ENCODE results near the gene TUBB6. TPM values are rescaled to one million over a fixed set of nuclear protein-coding genes. Genes with fewer than 3 reads are reported as not detected.

Gene TUBB6
- total RNA-seq, 6 experiments from 2014 or later = 2.4 to 18.5 (median 9.0) TPM

DNA sequence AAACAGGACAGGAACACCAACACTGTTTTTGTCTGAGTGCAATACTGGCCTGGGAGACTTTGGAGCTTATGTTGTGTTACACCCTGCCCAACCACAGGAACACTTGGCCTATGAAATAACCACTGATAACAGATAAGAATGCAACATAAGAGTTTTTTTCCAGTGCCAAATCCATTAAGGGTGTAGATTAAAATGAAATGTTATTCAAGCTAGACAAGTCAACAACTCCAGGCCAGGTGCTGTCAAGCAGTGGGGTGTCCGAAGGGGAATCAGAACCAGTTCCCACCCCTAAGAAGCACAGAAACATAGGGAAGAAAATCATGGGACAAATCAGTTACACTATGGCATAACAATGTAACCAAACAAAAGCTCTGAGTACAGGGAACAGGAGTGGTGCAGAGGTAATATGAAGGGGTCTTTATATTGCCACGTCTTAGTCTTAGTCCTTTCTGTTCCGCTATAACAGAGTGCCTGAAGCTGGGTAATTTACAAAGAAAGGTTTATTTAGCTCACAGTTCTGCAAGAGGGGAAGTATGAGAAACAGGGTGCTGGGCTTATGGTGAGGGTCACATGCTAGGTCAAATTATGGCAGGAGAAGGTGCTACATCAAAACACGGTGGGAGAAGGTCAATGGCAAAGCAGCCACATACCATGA lies 65.2 kb downstream of the TUBB6 start:
- intact Hi-C loops (cut with DNase I) = no loop called here
- no peak overlapping the region for H3K27ac ChIP-seq
- no peak for TF ChIP-seq POLR2A (IDR thresholded peaks at IDR 0.05)
- TF ChIP-seq, protein P1, sequence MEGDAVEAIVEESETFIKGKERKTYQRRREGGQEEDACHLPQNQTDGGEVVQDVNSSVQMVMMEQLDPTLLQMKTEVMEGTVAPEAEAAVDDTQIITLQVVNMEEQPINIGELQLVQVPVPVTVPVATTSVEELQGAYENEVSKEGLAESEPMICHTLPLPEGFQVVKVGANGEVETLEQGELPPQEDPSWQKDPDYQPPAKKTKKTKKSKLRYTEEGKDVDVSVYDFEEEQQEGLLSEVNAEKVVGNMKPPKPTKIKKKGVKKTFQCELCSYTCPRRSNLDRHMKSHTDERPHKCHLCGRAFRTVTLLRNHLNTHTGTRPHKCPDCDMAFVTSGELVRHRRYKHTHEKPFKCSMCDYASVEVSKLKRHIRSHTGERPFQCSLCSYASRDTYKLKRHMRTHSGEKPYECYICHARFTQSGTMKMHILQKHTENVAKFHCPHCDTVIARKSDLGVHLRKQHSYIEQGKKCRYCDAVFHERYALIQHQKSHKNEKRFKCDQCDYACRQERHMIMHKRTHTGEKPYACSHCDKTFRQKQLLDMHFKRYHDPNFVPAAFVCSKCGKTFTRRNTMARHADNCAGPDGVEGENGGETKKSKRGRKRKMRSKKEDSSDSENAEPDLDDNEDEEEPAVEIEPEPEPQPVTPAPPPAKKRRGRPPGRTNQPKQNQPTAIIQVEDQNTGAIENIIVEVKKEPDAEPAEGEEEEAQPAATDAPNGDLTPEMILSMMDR (IDR thresholded peaks at IDR 0.05) = no peak
- ATAC-seq = no peak
- 85% methylated on average over 4 of the region's 4 CpGs for WGBS (ENCODE audit: insufficient coverage, low coverage, low lambda C conversion rate, missing lambda C conversion rate)
- H3K4me1 ChIP-seq = peaks cover 0 to 20% (median 4%) of the 10 kb centered on the region in 4 donors
- H3K27me3 ChIP-seq = no peaks in the 10 kb centered on the region
- H3K9me3 ChIP-seq = no peaks in the 10 kb centered on the region
- no peak for DNase-seq
- peaks cover 0 to 14% (median 4%) of the 10 kb centered on the region in 4 donors for H3K36me3 ChIP-seq
- H3K4me3 ChIP-seq = no peak overlapping the region

DNA sequence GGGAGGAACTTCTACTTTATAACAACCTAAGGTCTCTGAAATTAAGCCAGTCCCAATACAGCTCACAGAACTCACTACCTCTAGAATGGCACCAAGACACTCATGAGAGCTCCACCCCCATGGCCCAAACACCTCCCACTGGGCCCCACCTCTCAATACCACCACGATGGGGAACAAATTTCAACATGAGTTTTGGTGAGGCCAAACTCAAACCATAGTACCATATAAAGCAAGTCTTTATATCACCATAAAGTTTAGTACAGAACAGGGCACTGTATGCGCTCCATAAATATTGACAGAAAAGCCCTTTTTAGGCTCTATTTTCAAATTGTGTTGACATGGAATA lies 65.7 kb downstream of the TUBB6 start:
- H3K36me3 ChIP-seq = peaks cover 0 to 13% (median 2%) of the 10 kb centered on the region in 4 donors
- H3K4me3 ChIP-seq = no peak overlapping the region
- peaks cover 0 to 20% (median 4%) of the 10 kb centered on the region in 4 donors for H3K4me1 ChIP-seq
- no peak overlapping the region for H3K27ac ChIP-seq
- 79% methylated on average over 2 of the region's 2 CpGs for WGBS (ENCODE audit: insufficient coverage, low coverage, low lambda C conversion rate, missing lambda C conversion rate)
- H3K9me3 ChIP-seq = no peaks in the 10 kb centered on the region
- DNase-seq = no peak
- no peak for TF ChIP-seq POLR2A (IDR thresholded peaks at IDR 0.05)
- TF ChIP-seq, protein P1 (IDR thresholded peaks at IDR 0.05) = no peak
- no peaks in the 10 kb centered on the region for H3K27me3 ChIP-seq
- intact Hi-C loops (cut with DNase I) = no loop called here
- ATAC-seq = no peak

DNA sequence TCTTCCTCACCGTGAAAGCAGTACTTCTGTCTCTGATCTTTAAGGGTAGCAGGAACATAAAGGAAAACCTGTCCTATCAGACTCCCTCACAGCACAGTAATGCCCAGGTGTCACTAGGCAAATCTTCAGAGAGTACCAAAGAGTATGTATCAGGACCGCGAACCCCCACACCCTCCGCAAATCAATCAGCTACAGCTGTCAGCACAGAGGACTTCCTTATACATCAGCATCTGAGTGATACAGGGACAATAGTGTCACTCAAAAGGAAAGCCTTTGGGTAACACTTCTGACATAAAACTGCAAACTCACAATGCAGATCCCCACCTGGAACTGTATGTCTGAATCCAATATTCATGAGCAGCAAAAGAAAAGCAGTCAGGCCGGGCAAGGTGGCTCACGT lies 66.4 kb downstream of the TUBB6 start:
- no peak for ATAC-seq
- DNase-seq = no peak
- peaks cover 0 to 7% (median 0%) of the 10 kb centered on the region in 4 donors for H3K36me3 ChIP-seq
- TF ChIP-seq POLR2A (IDR thresholded peaks at IDR 0.05) = no peak
- TF ChIP-seq, protein P1 (IDR thresholded peaks at IDR 0.05) = no peak
- H3K27ac ChIP-seq = no peak overlapping the region
- 91% methylated on average over 4 of the region's 6 CpGs for WGBS (ENCODE audit: insufficient coverage, low coverage, low lambda C conversion rate, missing lambda C conversion rate)
- H3K27me3 ChIP-seq = no peaks in the 10 kb centered on the region
- no peak overlapping the region for H3K4me3 ChIP-seq
- intact Hi-C loops (cut with DNase I) = no loop called here
- H3K4me1 ChIP-seq = peaks cover 0 to 20% (median 4%) of the 10 kb centered on the region in 4 donors
- no peaks in the 10 kb centered on the region for H3K9me3 ChIP-seq

Small RNAs within 50 kb of the gene (small RNA-seq; reads per million reads assigned to genes)
- 0 reads per million in 2 experiments for gene RNU6-170P

Other genes with a start within 250 kb of the TUBB6 start
- not detected for gene ANKRD62, start 214.4 kb upstream of the TUBB6 start, total RNA-seq
- not detected for gene CIDEA, start 53.9 kb upstream of the TUBB6 start, total RNA-seq
- gene AFG3L2, start 69.0 kb downstream of the TUBB6 start, total RNA-seq = 10 to 100 TPM; 30.2 to 47.7 (median 36.3) TPM
- under 1 TPM in 4 of 6 experiments, not detected in 2; 0.19 to 0.62 (median 0.32) TPM for gene PRELID3A, start 99.7 kb downstream of the TUBB6 start, total RNA-seq

Data from right lobe of liver (tissue), 6 donors.